Middle frontal gyrus (tissue), 1 donor: Measurements from ENCODE around the gene THSD7B.

Experiments
- DNase-seq: peaks from one replicate; pipeline ENCODE4 v3.0.0-alpha.2; 2015; ENCODE audit warnings: low spot score; ENCODE audit errors: extremely low spot score

THSD7B gene

GRCh38 chr2:137154946-137155345, 389.6 kb downstream of the THSD7B start:
- no peak for DNase-seq

DNA sequence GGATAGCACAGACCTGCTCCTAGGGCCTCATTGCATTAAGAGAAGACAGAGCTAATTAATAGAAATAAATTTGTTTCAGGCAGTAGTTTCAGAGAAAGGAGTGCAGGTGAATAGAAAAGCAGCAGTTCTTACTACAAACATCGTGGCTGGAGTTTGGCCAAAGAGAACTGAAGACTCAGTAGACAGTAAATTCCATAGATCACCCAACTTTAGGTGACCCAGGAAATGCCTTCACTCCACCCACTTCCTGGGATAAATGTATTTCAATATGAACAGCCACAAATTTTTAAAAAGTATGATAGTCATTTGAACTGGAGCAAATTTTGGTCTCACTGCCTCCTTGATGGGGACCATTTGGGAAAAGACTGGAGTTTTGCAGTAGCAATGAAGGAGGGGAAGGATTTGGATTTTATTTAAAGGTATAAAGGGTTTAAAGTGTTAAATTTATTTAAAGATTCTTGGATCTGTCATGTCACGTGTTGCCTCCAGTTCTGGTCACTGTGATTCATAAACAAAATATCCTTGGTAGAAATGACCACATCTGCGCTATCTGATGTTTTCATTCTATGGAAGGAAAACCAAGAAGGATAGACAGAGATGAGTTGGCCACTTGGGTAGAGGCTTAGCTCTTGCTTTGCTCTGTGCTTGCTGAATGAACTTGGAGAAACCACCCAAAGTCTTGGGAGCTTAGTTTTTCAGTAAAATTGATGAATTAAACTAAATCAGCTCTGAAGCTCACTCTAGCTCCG, 390.2 kb downstream of the THSD7B start:
- DNase-seq = no peak

DNA sequence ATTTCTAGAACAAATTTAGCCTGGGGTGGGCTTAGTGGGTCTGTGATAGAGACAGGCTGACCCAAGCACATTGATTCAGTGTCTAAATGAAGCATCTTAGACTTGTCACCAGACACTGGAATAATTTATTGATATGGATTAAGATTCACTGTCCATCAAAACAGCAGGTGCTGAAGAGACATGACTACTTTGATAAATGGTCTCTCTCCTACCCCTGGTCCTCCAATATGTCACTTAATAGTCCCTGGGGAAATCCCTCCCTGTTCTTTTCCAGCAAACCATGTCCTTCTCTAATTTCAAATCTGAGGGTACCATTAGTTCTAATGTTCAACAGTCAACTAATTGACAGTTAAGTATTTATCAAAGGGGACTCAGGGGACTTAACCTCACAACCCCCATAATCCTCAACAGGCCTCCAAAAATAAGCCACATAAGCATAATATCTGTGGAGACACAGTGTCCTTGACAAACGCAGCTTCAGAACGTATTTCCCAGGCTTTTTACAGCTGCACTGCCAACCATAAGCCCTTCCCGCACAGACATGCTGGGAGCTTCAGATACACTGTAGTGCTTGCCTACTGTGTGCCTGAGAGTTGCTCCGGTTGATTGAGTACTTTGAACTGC, 391.0 kb downstream of the THSD7B start:
- DNase-seq = no peak

GRCh38 chr2:137157851-137158250, 392.5 kb downstream of the THSD7B start:
- DNase-seq = no peak

DNA sequence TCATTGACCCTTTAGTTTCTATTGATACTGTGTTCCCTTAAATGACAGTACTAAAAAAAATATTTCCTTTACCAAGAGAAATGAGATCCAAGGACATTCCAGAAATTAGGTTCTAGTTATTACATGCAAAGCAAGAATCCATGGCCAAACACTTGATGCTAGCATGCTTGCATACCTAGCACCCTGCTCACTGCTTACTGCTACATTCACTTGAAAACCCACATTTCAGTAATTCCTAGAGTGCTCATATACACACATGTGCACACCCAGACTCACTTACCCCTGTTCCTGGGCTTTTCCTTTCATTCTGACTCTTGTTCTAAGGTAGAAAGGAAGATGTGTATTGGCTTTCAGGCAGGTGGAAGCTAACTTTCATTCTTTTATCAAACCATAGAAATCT, 395.9 kb downstream of the THSD7B start:
- DNase-seq = no peak

GRCh38 chr2:137165968-137166367, 400.6 kb downstream of the THSD7B start:
- DNase-seq = no peak

GRCh38 chr2:137167651-137168050, 402.3 kb downstream of the THSD7B start:
- DNase-seq = no peak

- no peak for DNase-seq
Measured at GRCh38 chr2:137168552-137168951, 403.2 kb downstream of the THSD7B start.

- no peak for DNase-seq
Measured at GRCh38 chr2:137172162-137172561, 406.8 kb downstream of the THSD7B start.

DNA sequence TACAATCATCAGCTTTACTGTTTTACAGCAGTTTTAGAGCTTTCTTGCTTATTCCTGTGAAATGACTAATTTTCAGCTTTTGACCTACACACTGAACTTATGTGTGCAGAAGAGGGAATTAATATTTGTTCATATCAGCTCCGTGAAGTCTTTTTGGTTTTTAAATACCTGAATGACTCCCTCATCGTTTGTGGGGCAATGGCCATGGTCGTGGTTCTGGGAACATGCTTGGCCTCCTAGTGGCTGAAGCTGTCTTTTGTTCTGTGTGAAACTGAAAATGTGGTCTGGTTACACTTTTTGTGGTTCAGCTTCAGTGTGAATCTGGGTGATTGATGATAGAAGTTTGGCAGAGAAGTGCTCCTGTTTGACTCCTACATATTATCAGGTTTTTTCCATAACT, 408.1 kb downstream of the THSD7B start:
- no peak for DNase-seq

- DNase-seq = no peak
Measured at GRCh38 chr2:137175246-137175645, 409.9 kb downstream of the THSD7B start.

DNA sequence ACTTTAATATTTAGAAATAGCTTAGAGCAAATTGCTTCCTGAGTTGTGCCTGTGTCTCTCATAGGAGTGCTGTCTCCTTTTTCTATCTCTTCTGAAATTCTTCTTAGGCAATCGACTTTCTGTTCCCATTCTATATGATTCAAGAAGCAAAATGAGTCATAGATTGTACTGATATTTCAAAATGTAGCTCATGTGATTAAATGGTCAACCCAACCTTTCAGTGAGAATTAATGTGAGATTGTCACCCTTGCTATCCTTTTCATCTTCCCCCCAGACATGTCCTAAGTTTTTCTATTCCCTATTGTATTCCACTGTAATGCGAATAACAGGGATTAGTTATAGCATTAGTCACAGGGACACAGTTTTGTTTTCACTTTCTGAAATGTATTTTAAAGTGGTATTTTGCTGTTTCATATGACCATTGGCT, 413.6 kb downstream of the THSD7B start:
- no peak for DNase-seq

GRCh38 chr2:137179542-137179941, 414.2 kb downstream of the THSD7B start:
- no peak for DNase-seq

DNA sequence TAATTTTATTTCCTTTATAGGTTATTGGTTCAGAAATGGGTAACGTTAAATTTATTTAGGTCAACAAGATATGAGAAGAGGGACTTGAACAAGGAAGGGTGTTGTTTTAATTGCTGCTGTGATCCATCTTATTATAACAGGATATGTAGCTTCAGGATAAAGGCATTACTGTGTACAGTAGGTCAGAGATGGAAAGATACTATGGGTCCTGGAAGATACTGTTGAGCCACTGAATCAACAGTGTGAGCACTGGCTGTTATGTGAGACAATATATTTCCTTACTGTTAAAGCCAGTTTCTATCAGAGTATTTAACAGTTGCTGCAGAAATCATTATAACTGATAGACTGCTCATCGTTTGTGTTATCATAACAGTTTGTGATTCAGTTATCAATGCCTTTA, 414.7 kb downstream of the THSD7B start:
- no peak for DNase-seq

- no peak for DNase-seq
Measured at GRCh38 chr2:137181370-137181769, 416.0 kb downstream of the THSD7B start.

GRCh38 chr2:137182071-137182470, 416.7 kb downstream of the THSD7B start:
- DNase-seq = no peak

GRCh38 chr2:137183206-137183898, 418.0 kb downstream of the THSD7B start:
- DNase-seq = no peak

GRCh38 chr2:137185378-137186078, 420.2 kb downstream of the THSD7B start:
- no peak for DNase-seq

- no peak for DNase-seq
Measured at GRCh38 chr2:137187216-137187615, 421.9 kb downstream of the THSD7B start.

- no peak for DNase-seq
Measured at GRCh38 chr2:137190411-137191195, 425.3 kb downstream of the THSD7B start.
